ENCODE results near the gene TESK2. TPM values are rescaled to one million over a fixed set of nuclear protein-coding genes. Genes with fewer than 3 reads are reported as not detected.
"Not testable (repeated sequence)": the region's sequence is repeated elsewhere in the genome, so short reads cannot be mapped to it uniquely, and the experiment has no call there.

The TESK2 gene
- total and polyA plus RNA-seq, 2 of the 8 experiments (the other 6 are each of a cell fraction or from before 2014, with no cell fraction given) = 10.8 to 12.6 TPM

- H2BK20ac ChIP-seq (ENCODE audit: low read length); H4K8ac ChIP-seq (ENCODE audit: extremely low read depth, insufficient read depth, low read length); DNase-seq (ENCODE audit: low read depth in 1 of 2, low spot score in 2 of 2); H3K79me2 ChIP-seq (ENCODE audit: control insufficient read depth in 1 of 2, insufficient read depth in 2 of 2, low read length in 2 of 2); H2BK12ac ChIP-seq (ENCODE audit: low read depth, low read length); H3K56ac ChIP-seq (replicated peaks; ENCODE audit: insufficient read length, low read depth, low read length); H3K14ac ChIP-seq (ENCODE audit: insufficient read length); H2AFZ ChIP-seq (ENCODE audit: low read length); H3K27me3 ChIP-seq (replicated peaks in 1 of 4; ENCODE audit: control insufficient read depth in 3 of 4, extremely low read depth in 1 of 4, insufficient read depth in 3 of 4, low read length in 3 of 4); H3K79me1 ChIP-seq (ENCODE audit: low read depth, low read length); CTCF ChIA-PET (ENCODE audit: partially characterized antibody); H3K4ac ChIP-seq (replicated peaks; ENCODE audit: insufficient read length, low read depth, low read length); H3K4me2 ChIP-seq (ENCODE audit: insufficient read depth in 1 of 2, low read depth in 2 of 2, low read length in 2 of 2); FAIRE-seq; H3K23me2 ChIP-seq (ENCODE audit: low read depth, low read length); H3K18ac ChIP-seq (ENCODE audit: extremely low read depth, low read length); H2AK5ac ChIP-seq (ENCODE audit: low read depth, low read length); H3K9ac ChIP-seq (replicated peaks in 1 of 4; ENCODE audit: extremely low read depth in 1 of 4, low read depth in 3 of 4, low read length in 3 of 4); H2BK15ac ChIP-seq (ENCODE audit: low read length); H4K91ac ChIP-seq (replicated peaks; ENCODE audit: insufficient read length, low read length); H4K5ac ChIP-seq (ENCODE audit: insufficient read length, low read depth, low read length); H3K9me3 ChIP-seq (ENCODE audit: insufficient read depth in 2 of 2, low read depth in 1 of 2, low read length in 1 of 2); H3K36me3 ChIP-seq (ENCODE audit: control insufficient read depth in 2 of 4, insufficient read depth in 4 of 4, low read length in 3 of 4); H2BK5ac ChIP-seq (ENCODE audit: low read depth, low read length); H3K27ac ChIP-seq (ENCODE audit: low read depth, low read length); H4K20me1 ChIP-seq (replicated peaks in 1 of 2; ENCODE audit: control insufficient read depth in 1 of 2, insufficient read depth in 2 of 2, low read length in 2 of 2); H3K4me1 ChIP-seq (replicated peaks in 1 of 4; ENCODE audit: control insufficient read depth in 3 of 4, insufficient read depth in 4 of 4, low read length in 3 of 4); H3K23ac ChIP-seq (ENCODE audit: insufficient read length); H2BK120ac ChIP-seq (replicated peaks; ENCODE audit: low read depth, low read length); H3K4me3 ChIP-seq (ENCODE audit: extremely low read depth in 1 of 4, insufficient read depth in 2 of 4, low read depth in 3 of 4, low read length in 4 of 4): not testable (repeated sequence)
- POLR2A ChIA-PET (ENCODE audit: partially characterized antibody) = interaction anchor here (0.7 to 0.9 kb wide), 2 partner anchors 43 to 137 kb away, joined by 3 read pairs; no protein-coding TSS in a partner anchor
- WGBS, 2 experiments (ENCODE audit: extremely low coverage in 1 of 2, insufficient coverage in 1 of 2, insufficient read length in 1 of 2, insufficient replicate concordance in 2 of 2, low coverage in 1 of 2, low lambda C conversion rate in 2 of 2, missing lambda C conversion rate in 1 of 2) = 90% methylated on average over 4 of the region's 4 CpGs; no CpG with 5 or more reads in 1 of the 2 experiments
Observed at GRCh38 chr1:45384213-45384612, 106.8 kb downstream of the TESK2 start.
